Memory B cell (primary cell): ENCODE results near the gene RTN4IP1.
"Not testable (repeated sequence)": the region's sequence is repeated elsewhere in the genome, so short reads cannot be mapped to it uniquely, and the experiment has no call there.

Source experiments
- ATAC-seq: fragments of 150-1000 bp; cut with Tn5 transposase; 2 replicates; pipeline ENCODE4 v1.10.0; 2021; ENCODE audit warnings: low read depth, mild to moderate bottlenecking, moderate library complexity
- DNase-seq, 2 donors: peaks; one replicate each; pipeline ENCODE4 v3.0.0; 2022; ENCODE audit warnings: low spot score in 2 of 2
- H3K27ac Mint-ChIP-seq: one replicate; pipeline ENCODE4 v1.8.0; 2022; ENCODE audit warnings: mild to moderate bottlenecking, moderate library complexity, mixed read lengths
- H3K27me3 Mint-ChIP-seq: one replicate; pipeline ENCODE4 v1.8.0; 2022; ENCODE audit warnings: mixed read lengths
- H3K36me3 Mint-ChIP-seq: one replicate; pipeline ENCODE4 v1.8.0; 2022; ENCODE audit warnings: mild to moderate bottlenecking, mixed read lengths
- H3K4me1 Mint-ChIP-seq: one replicate; pipeline ENCODE4 v1.8.0; 2022; ENCODE audit warnings: mixed read lengths
- H3K4me3 Mint-ChIP-seq: one replicate; pipeline ENCODE4 v1.8.0; 2022; ENCODE audit warnings: mild to moderate bottlenecking, moderate library complexity, mixed read lengths
- H3K9me3 Mint-ChIP-seq: one replicate; pipeline ENCODE4 v1.8.0; 2022; ENCODE audit warnings: mixed read lengths

Gene RTN4IP1

GRCh38 chr6:106639812-106640211 lies 10.5 kb upstream of the RTN4IP1 start:
- ATAC-seq (no peak), DNase-seq (no peak)
- H3K9me3 Mint-ChIP-seq, result peaks cover 4% of the 10 kb centered on the region
- peak overlapping the region; percentile 62 for H3K4me3 Mint-ChIP-seq
- peaks cover 33% of the 10 kb centered on the region for H3K36me3 Mint-ChIP-seq
- peak overlapping the region; percentile 91 for H3K27ac Mint-ChIP-seq
- no peaks in the 10 kb centered on the region for H3K27me3 Mint-ChIP-seq
- peaks cover 32% of the 10 kb centered on the region for H3K4me1 Mint-ChIP-seq

DNA sequence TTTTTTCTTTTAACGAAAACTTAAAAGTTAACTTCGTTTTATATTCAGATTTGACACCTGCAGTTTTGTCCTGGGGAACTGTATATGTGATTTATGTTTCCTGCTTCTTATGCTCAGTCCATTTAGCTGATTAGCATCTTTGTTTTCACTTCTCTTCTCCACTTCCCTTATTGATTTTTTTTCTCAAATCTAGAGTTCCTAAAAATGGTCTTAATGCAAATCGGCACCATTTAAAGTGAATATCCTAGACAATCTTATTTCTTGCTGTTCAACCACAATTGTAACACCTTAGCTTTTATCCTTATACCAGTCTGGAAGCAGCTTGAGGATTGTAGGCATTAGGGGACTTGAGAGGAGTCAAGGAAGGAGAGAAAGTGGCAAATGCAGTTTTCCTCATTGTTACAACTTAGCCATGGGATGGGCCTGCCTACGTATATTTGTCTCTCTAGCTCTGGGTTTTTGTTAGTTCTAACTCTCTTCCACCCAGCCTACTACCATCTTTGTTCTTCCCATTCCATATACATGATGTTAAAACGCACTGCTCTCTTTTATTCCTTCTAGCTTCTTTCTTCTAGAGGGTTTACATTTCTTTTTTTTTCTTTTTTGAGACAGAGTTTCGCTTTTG lies 8.5 kb upstream of the RTN4IP1 start:
- peaks cover 42% of the 10 kb centered on the region for H3K4me1 Mint-ChIP-seq
- peaks cover 28% of the 10 kb centered on the region for H3K36me3 Mint-ChIP-seq
- DNase-seq (peak in 1 of 2 donors; percentile 37), ATAC-seq (peak; percentile 95)
- peak overlapping the region; percentile 83 for H3K4me3 Mint-ChIP-seq
- H3K27me3 Mint-ChIP-seq, result no peaks in the 10 kb centered on the region
- H3K9me3 Mint-ChIP-seq, result peaks cover 4% of the 10 kb centered on the region
- peak overlapping the region; percentile 75 for H3K27ac Mint-ChIP-seq

- peaks cover 26% of the 10 kb centered on the region for H3K36me3 Mint-ChIP-seq
- DNase-seq (no peak), ATAC-seq (peak; percentile 23)
- H3K9me3 Mint-ChIP-seq, result peaks cover 4% of the 10 kb centered on the region
- H3K27me3 Mint-ChIP-seq, result no peaks in the 10 kb centered on the region
- H3K4me1 Mint-ChIP-seq, result peaks cover 46% of the 10 kb centered on the region
- H3K27ac Mint-ChIP-seq, result peak overlapping the region; percentile 75
- H3K4me3 Mint-ChIP-seq, result peak overlapping the region; percentile 83
Measured at GRCh38 chr6:106637051-106637716, 7.9 kb upstream of the RTN4IP1 start.

DNA sequence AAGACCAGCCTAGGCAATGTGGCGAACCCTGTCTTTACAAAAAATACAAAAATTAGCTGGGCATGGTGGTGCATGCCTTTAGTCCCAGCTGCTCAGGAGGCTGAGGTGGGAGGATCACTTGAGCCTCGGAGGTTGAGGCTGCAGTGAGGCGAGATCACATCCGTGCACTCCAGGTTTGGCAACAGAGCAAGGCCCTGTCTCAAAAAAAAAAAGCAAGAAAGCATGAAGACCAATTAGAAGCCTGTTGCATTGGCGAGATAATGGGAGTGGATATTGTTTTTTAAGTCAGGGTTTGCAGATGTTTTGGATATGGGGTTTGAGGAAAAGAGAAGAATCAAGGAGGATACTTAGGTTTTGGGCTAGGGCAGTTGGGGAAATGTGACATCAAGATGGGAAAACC lies 5.3 kb upstream of the RTN4IP1 start:
- peaks cover 2% of the 10 kb centered on the region for H3K9me3 Mint-ChIP-seq
- ATAC-seq (no peak), DNase-seq (no peak)
- H3K36me3 Mint-ChIP-seq, result peaks cover 23% of the 10 kb centered on the region
- peak overlapping the region; percentile 79 for H3K27ac Mint-ChIP-seq
- no peaks in the 10 kb centered on the region for H3K27me3 Mint-ChIP-seq
- H3K4me1 Mint-ChIP-seq, result peaks cover 48% of the 10 kb centered on the region
- H3K4me3 Mint-ChIP-seq, result no peak overlapping the region

DNA sequence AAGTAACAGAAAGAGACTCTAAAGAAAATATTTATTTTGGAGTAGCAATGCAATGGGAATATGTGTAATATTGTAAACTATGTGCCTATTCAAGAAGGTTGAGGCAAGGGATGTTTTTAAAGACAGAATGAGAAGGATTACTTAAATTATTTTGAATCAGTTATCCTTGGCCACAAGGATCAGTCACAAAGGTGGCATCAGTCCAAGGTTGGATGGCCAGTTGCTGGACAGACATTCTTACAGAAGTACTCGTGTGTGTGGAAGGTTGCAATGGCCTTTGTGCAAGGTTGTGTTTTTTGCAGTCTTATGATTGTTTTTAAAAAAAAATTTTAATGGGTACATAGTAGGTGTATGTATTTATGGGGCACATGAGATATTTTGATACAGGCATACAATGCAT lies 2.0 kb upstream of the RTN4IP1 start:
- peaks cover 18% of the 10 kb centered on the region for H3K36me3 Mint-ChIP-seq
- DNase-seq, result no peak
- H3K27ac Mint-ChIP-seq, result no peak overlapping the region
- peaks cover 33% of the 10 kb centered on the region for H3K4me1 Mint-ChIP-seq
- ATAC-seq, result no peak
- H3K4me3 Mint-ChIP-seq, result no peak overlapping the region
- H3K9me3 Mint-ChIP-seq, result no peaks in the 10 kb centered on the region
- no peaks in the 10 kb centered on the region for H3K27me3 Mint-ChIP-seq

DNA sequence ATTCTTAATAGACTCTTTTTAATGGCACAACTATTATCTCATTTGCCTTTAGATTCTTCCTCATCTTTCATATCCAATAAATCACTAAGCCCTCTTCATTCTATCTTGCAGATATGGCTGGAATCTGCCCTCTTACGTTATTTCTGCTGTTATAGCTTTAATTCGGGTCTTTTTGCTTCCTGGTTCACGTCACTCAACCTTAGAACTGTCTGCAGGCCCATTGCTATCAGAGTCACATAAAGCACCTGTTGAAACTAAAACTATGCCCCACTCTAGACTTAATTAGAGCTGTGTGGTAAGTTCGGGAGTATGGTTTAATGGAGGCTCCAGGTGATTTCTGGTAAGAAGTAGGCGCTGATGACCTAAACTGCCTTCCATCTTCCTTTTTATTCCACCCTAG lies 1.1 kb upstream of the RTN4IP1 start:
- peak overlapping the region; percentile 95 for H3K4me3 Mint-ChIP-seq
- H3K36me3 Mint-ChIP-seq, result peaks cover 18% of the 10 kb centered on the region
- H3K27me3 Mint-ChIP-seq, result no peaks in the 10 kb centered on the region
- ATAC-seq (peak; percentile 15), DNase-seq (no peak)
- peaks cover 40% of the 10 kb centered on the region for H3K4me1 Mint-ChIP-seq
- H3K27ac Mint-ChIP-seq, result peak overlapping the region; percentile 98
- no peaks in the 10 kb centered on the region for H3K9me3 Mint-ChIP-seq

- Mint-ChIP-seq H3K27ac (peak overlapping the region; percentile 98), H3K27me3 (no peaks in the 10 kb centered on the region), H3K4me1 (peaks cover 40% of the 10 kb centered on the region), H3K9me3 (no peaks in the 10 kb centered on the region), H3K4me3 (peak overlapping the region; percentile 95), H3K36me3 (peaks cover 15% of the 10 kb centered on the region)
- ATAC-seq (no peak), DNase-seq (no peak)
Measured at GRCh38 chr6:106629859-106630163, 513 bp upstream of the RTN4IP1 start.

- DNase-seq, result no peak
- peaks cover 32% of the 10 kb centered on the region for H3K4me1 Mint-ChIP-seq
- H3K36me3 Mint-ChIP-seq, result peaks cover 8% of the 10 kb centered on the region
- H3K27ac Mint-ChIP-seq, result peak overlapping the region; percentile 98
- H3K9me3 Mint-ChIP-seq, result no peaks in the 10 kb centered on the region
- H3K27me3 Mint-ChIP-seq, result no peaks in the 10 kb centered on the region
- ATAC-seq, result peak; percentile 10
- H3K4me3 Mint-ChIP-seq, result peak overlapping the region; percentile 95
Measured at GRCh38 chr6:106628658-106629102, 618 bp downstream of the RTN4IP1 start.

DNA sequence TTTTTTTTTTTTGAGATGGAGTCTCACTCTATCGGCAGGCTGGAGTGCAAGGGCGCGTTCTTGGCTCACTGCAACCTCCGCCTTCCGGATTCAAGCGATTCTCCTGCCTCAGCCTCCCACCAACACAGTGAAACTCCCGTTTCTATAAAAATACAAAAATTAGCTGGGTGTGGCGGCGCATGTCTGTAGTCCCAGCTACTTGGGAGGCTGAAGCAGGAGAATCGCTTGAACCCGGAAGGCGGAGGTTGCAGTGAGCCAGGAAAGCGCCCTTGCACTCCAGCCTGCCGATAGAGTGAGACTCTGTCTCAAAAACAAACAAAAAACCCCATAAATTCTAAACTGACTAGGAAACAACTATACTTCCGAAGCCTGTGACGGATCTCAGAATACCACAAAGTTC lies 1.5 kb downstream of the RTN4IP1 start:
- H3K9me3 Mint-ChIP-seq, H3K27me3 Mint-ChIP-seq, ATAC-seq, DNase-seq: not testable (repeated sequence)
- H3K27ac Mint-ChIP-seq, result peak overlapping the region; percentile 98
- H3K4me1 Mint-ChIP-seq, result peaks cover 32% of the 10 kb centered on the region
- peaks cover 11% of the 10 kb centered on the region for H3K36me3 Mint-ChIP-seq
- H3K4me3 Mint-ChIP-seq, result peak overlapping the region; percentile 95

DNA sequence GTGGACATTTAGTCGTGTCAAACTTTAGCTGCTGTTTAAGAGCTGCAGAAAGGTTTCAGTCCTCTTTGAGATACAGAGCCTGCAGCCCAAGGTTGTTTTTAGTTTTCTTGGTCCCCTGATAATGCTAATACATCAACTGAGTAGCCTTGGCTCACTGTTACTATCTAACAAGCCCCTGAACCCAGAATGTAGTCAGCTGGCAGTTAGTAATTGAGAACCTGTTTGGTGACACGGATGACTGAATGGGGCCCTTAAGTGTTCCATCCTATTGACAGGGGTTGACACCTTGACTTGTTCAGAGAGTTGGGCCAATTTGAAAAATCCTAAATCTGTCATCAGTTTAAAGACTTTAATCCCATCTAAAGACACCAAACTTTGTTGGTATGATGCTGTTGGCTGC lies 2.8 kb downstream of the RTN4IP1 start:
- Mint-ChIP-seq H3K36me3 (peaks cover 14% of the 10 kb centered on the region), H3K27ac (no peak overlapping the region), H3K4me1 (peaks cover 24% of the 10 kb centered on the region), H3K4me3 (peak overlapping the region; percentile 1), H3K27me3 (no peaks in the 10 kb centered on the region), H3K9me3 (peaks cover 3% of the 10 kb centered on the region)
- ATAC-seq (no peak), DNase-seq (no peak)

GRCh38 chr6:106623039-106623438 lies 6.3 kb downstream of the RTN4IP1 start:
- Mint-ChIP-seq H3K4me3 (no peak overlapping the region), H3K36me3 (peaks cover 23% of the 10 kb centered on the region), H3K27me3 (no peaks in the 10 kb centered on the region), H3K27ac (no peak overlapping the region), H3K9me3 (peaks cover 3% of the 10 kb centered on the region), H3K4me1 (peaks cover 21% of the 10 kb centered on the region)
- no peak for ATAC-seq
- no peak for DNase-seq

GRCh38 chr6:106622412-106622811 lies 6.9 kb downstream of the RTN4IP1 start:
- H3K27ac Mint-ChIP-seq, result no peak overlapping the region
- DNase-seq (no peak), ATAC-seq (no peak)
- no peak overlapping the region for H3K4me3 Mint-ChIP-seq
- no peaks in the 10 kb centered on the region for H3K27me3 Mint-ChIP-seq
- peaks cover 3% of the 10 kb centered on the region for H3K9me3 Mint-ChIP-seq
- peaks cover 21% of the 10 kb centered on the region for H3K4me1 Mint-ChIP-seq
- peaks cover 24% of the 10 kb centered on the region for H3K36me3 Mint-ChIP-seq

GRCh38 chr6:106620931-106621672 lies 8.2 kb downstream of the RTN4IP1 start:
- ATAC-seq, result no peak
- Mint-ChIP-seq H3K9me3 (peaks cover 3% of the 10 kb centered on the region), H3K27ac (no peak overlapping the region), H3K36me3 (peaks cover 27% of the 10 kb centered on the region), H3K27me3 (no peaks in the 10 kb centered on the region), H3K4me3 (no peak overlapping the region), H3K4me1 (peaks cover 18% of the 10 kb centered on the region)
- DNase-seq, result no peak

DNA sequence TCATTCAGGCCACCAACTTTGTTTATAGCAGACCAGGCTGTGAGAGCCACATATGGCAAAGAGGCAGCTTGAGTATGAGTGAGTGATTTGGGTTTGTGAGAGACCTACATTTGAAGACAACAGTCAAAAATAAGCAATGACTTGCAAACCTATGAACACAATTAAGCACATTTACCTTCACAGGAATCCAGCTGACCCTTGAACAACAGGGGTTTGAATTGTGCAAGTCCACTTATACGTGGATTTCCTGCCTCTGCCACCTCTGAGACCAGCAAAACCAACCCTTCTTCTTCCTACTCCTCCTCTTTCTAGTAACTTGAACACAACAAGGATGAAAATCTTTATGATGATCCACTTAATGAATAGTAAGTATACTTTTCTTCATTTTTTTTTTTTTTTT lies 10.1 kb downstream of the RTN4IP1 start:
- DNase-seq, result no peak
- no peak overlapping the region for H3K4me3 Mint-ChIP-seq
- peak overlapping the region; percentile 86 for H3K27ac Mint-ChIP-seq
- H3K4me1 Mint-ChIP-seq, result peaks cover 16% of the 10 kb centered on the region
- H3K36me3 Mint-ChIP-seq, result peaks cover 27% of the 10 kb centered on the region
- no peaks in the 10 kb centered on the region for H3K27me3 Mint-ChIP-seq
- H3K9me3 Mint-ChIP-seq, result peaks cover 3% of the 10 kb centered on the region
- ATAC-seq, result no peak
